Endodermal cell (in vitro differentiated cells): ENCODE data around the gene IL1RL2. TPM values are rescaled to one million over a fixed set of nuclear protein-coding genes. Genes with fewer than 3 reads are reported as not detected.

ENCODE experiments used
- DNase-seq: peaks from one replicate; pipeline ENCODE4 v3.0.0-alpha.2; 2017
- H3K27ac ChIP-seq: 2 replicates; pipeline ENCODE4 v1.5.1; 2013; ENCODE audit warnings: mild to moderate bottlenecking, low read depth, low read length, moderate library complexity
- H3K27me3 ChIP-seq: 2 replicates; pipeline ENCODE4 v1.6.1; 2013; ENCODE audit warnings: mild to moderate bottlenecking, low read length, moderate library complexity; ENCODE audit not compliant: insufficient read depth, control insufficient read depth, poor library complexity, severe bottlenecking
- H3K36me3 ChIP-seq: 2 replicates; pipeline ENCODE4 v1.7.0; 2013; ENCODE audit warnings: mild to moderate bottlenecking, low read length, moderate library complexity; ENCODE audit not compliant: control insufficient read depth, insufficient read depth
- H3K4me1 ChIP-seq: one replicate; pipeline ENCODE4 v1.7.0; 2013; ENCODE audit warnings: low read length; ENCODE audit not compliant: control insufficient read depth, insufficient read depth
- H3K4me3 ChIP-seq: 2 replicates; pipeline ENCODE4 v1.5.1; 2013; ENCODE audit warnings: mild to moderate bottlenecking, low read length, moderate library complexity
- H3K9ac ChIP-seq: 2 replicates; pipeline ENCODE4 v1.6.1; 2013; ENCODE audit warnings: mild to moderate bottlenecking, low read length, moderate library complexity; ENCODE audit not compliant: poor library complexity, severe bottlenecking; ENCODE audit errors: extremely low read depth
- H3K9me3 ChIP-seq: 2 replicates; pipeline ENCODE4 v1.6.1; 2013; ENCODE audit warnings: mild to moderate bottlenecking, low read length, moderate library complexity; ENCODE audit not compliant: control insufficient read depth
- H3K27ac Mint-ChIP-seq: 2 replicates; pipeline ENCODE4 v1.8.0; 2020; ENCODE audit warnings: mixed read lengths
- H3K27me3 Mint-ChIP-seq: 2 replicates; pipeline ENCODE4 v1.8.0; 2021; ENCODE audit warnings: mild to moderate bottlenecking, mixed read lengths; ENCODE audit not compliant: insufficient read depth
- H3K36me3 Mint-ChIP-seq: 2 replicates; pipeline ENCODE4 v1.8.0; 2020; ENCODE audit warnings: low read depth, mixed read lengths
- H3K4me1 Mint-ChIP-seq: 2 replicates; pipeline ENCODE4 v1.8.0; 2020; ENCODE audit warnings: mixed read lengths
- H3K4me3 Mint-ChIP-seq: 2 replicates; pipeline ENCODE4 v1.8.0; 2020; ENCODE audit warnings: mild to moderate bottlenecking, moderate library complexity, mixed read lengths
- H3K9me3 Mint-ChIP-seq: 2 replicates; pipeline ENCODE4 v1.8.0; 2020; ENCODE audit warnings: mild to moderate bottlenecking, mixed read lengths
- WGBS, 2 experiments: methylation state at CpG; one replicate each; pipeline versions ENCODE4 v1.1.5 to v1.1.7; 2013; ENCODE audit warnings: missing lambda C conversion rate in 2 of 2, mixed read lengths in 1 of 2; ENCODE audit not compliant: insufficient coverage in 1 of 2, insufficient read length in 1 of 2; 5-methylcytosine and 5-hydroxymethylcytosine counted together
- total RNA-seq, 2 donors: library from RNA; stranded (reverse); fragmentation: NEBNext Ultra II Directional in 1 of 2; extraction: Animal tissue kit (Norgen Biotek cat#: 25700) in 1 of 2; gene quantifications; 2 replicates in 1 of 2; 3 replicates in 1 of 2; pipeline ENCODE4 v1.2.1, GENCODE V29; 2021
- TF ChIP-seq, protein P1 (sequence below): fragments of 200-600 bp; sonication (generic); conservative IDR thresholded peaks from 2 replicates; pipeline ENCODE4 v1.5.0; 2021; ENCODE audit warnings: antibody characterized with exemption, mild to moderate bottlenecking

Gene IL1RL2
- total RNA-seq, 2 donors from 2014 or later, result 0.38 to 0.44 TPM

GRCh38 chr2:102256874-102257462, 70.1 kb downstream of the IL1RL2 start:
- Histone ChIP-seq H3K4me3 (no peak overlapping the region), H3K4me1 (no peaks in the 10 kb centered on the region), H3K9me3 (peaks cover 3% of the 10 kb centered on the region), H3K27me3 (no peaks in the 10 kb centered on the region), H3K9ac (no peak overlapping the region), H3K27ac (no peak overlapping the region), H3K36me3 (no peaks in the 10 kb centered on the region)
- H3K27me3 Mint-ChIP-seq, result peaks cover 12% of the 10 kb centered on the region
- peaks cover 7% of the 10 kb centered on the region for H3K4me1 Mint-ChIP-seq
- TF ChIP-seq, protein P1, sequence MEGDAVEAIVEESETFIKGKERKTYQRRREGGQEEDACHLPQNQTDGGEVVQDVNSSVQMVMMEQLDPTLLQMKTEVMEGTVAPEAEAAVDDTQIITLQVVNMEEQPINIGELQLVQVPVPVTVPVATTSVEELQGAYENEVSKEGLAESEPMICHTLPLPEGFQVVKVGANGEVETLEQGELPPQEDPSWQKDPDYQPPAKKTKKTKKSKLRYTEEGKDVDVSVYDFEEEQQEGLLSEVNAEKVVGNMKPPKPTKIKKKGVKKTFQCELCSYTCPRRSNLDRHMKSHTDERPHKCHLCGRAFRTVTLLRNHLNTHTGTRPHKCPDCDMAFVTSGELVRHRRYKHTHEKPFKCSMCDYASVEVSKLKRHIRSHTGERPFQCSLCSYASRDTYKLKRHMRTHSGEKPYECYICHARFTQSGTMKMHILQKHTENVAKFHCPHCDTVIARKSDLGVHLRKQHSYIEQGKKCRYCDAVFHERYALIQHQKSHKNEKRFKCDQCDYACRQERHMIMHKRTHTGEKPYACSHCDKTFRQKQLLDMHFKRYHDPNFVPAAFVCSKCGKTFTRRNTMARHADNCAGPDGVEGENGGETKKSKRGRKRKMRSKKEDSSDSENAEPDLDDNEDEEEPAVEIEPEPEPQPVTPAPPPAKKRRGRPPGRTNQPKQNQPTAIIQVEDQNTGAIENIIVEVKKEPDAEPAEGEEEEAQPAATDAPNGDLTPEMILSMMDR, result no peak
- H3K9me3 Mint-ChIP-seq, result no peaks in the 10 kb centered on the region
- H3K27ac Mint-ChIP-seq, result no peak overlapping the region
- 94 to 100% methylated on average over 3 to 5 of the region's 5 CpGs for WGBS, 2 experiments
- no peak overlapping the region for H3K4me3 Mint-ChIP-seq
- H3K36me3 Mint-ChIP-seq, result no peaks in the 10 kb centered on the region
- DNase-seq, result no peak

GRCh38 chr2:102258025-102258385, 71.2 kb downstream of the IL1RL2 start:
- Mint-ChIP-seq H3K4me1 (peaks cover 6% of the 10 kb centered on the region), H3K27ac (no peak overlapping the region), H3K27me3 (peaks cover 10% of the 10 kb centered on the region)

GRCh38 chr2:102258386-102259074, 71.7 kb downstream of the IL1RL2 start:
- no peaks in the 10 kb centered on the region for H3K36me3 Mint-ChIP-seq
- no peak for DNase-seq
- Histone ChIP-seq H3K9ac (no peak overlapping the region), H3K4me3 (no peak overlapping the region), H3K4me1 (no peaks in the 10 kb centered on the region), H3K36me3 (no peaks in the 10 kb centered on the region), H3K27me3 (no peaks in the 10 kb centered on the region), H3K9me3 (no peaks in the 10 kb centered on the region), H3K27ac (no peak overlapping the region)
- no peak overlapping the region for H3K27ac Mint-ChIP-seq
- WGBS, 2 experiments, result 83 to 86% methylated on average over 1 to 3 of the region's 3 CpGs
- peaks cover under 1% of the 10 kb centered on the region for H3K4me1 Mint-ChIP-seq
- H3K4me3 Mint-ChIP-seq, result no peak overlapping the region
- peaks cover 10% of the 10 kb centered on the region for H3K27me3 Mint-ChIP-seq
- TF ChIP-seq, protein P1, result no peak
- no peaks in the 10 kb centered on the region for H3K9me3 Mint-ChIP-seq

More at GRCh38 chr2:102258025-102258385, 71.2 kb downstream of the IL1RL2 start:
- H3K9ac ChIP-seq, result no peak overlapping the region
- H3K4me1 ChIP-seq, result no peaks in the 10 kb centered on the region
- H3K9me3 ChIP-seq, result no peaks in the 10 kb centered on the region
- H3K27ac ChIP-seq, result no peak overlapping the region
- WGBS, 2 experiments, result 92% methylated on average over 2 of the region's 2 CpGs; no CpG with 5 or more reads in 1 of the 2 experiments
- H3K27me3 ChIP-seq, result no peaks in the 10 kb centered on the region
- Mint-ChIP-seq H3K4me3 (no peak overlapping the region), H3K9me3 (no peaks in the 10 kb centered on the region), H3K36me3 (no peaks in the 10 kb centered on the region)
- TF ChIP-seq, protein P1, result no peak
- no peaks in the 10 kb centered on the region for H3K36me3 ChIP-seq
- no peak overlapping the region for H3K4me3 ChIP-seq
- DNase-seq, result no peak
